Endodermal cell (in vitro differentiated cells): ENCODE measurements around the gene ATG9B. TPM values are rescaled to one million over a fixed set of nuclear protein-coding genes. Genes with fewer than 3 reads are reported as not detected.

ENCODE experiments used
- DNase-seq: peaks from one replicate; pipeline ENCODE4 v3.0.0-alpha.2; 2017
- H3K27ac ChIP-seq: 2 replicates; pipeline ENCODE4 v1.5.1; 2013; ENCODE audit warnings: mild to moderate bottlenecking, low read depth, low read length, moderate library complexity
- H3K27me3 ChIP-seq: 2 replicates; pipeline ENCODE4 v1.6.1; 2013; ENCODE audit warnings: mild to moderate bottlenecking, low read length, moderate library complexity; ENCODE audit not compliant: insufficient read depth, control insufficient read depth, poor library complexity, severe bottlenecking
- H3K36me3 ChIP-seq: 2 replicates; pipeline ENCODE4 v1.7.0; 2013; ENCODE audit warnings: mild to moderate bottlenecking, low read length, moderate library complexity; ENCODE audit not compliant: control insufficient read depth, insufficient read depth
- H3K4me1 ChIP-seq: one replicate; pipeline ENCODE4 v1.7.0; 2013; ENCODE audit warnings: low read length; ENCODE audit not compliant: control insufficient read depth, insufficient read depth
- H3K4me3 ChIP-seq: 2 replicates; pipeline ENCODE4 v1.5.1; 2013; ENCODE audit warnings: mild to moderate bottlenecking, low read length, moderate library complexity
- H3K9ac ChIP-seq: 2 replicates; pipeline ENCODE4 v1.6.1; 2013; ENCODE audit warnings: mild to moderate bottlenecking, low read length, moderate library complexity; ENCODE audit not compliant: poor library complexity, severe bottlenecking; ENCODE audit errors: extremely low read depth
- H3K9me3 ChIP-seq: 2 replicates; pipeline ENCODE4 v1.6.1; 2013; ENCODE audit warnings: mild to moderate bottlenecking, low read length, moderate library complexity; ENCODE audit not compliant: control insufficient read depth
- H3K27ac Mint-ChIP-seq: 2 replicates; pipeline ENCODE4 v1.8.0; 2020; ENCODE audit warnings: mixed read lengths
- H3K27me3 Mint-ChIP-seq: 2 replicates; pipeline ENCODE4 v1.8.0; 2021; ENCODE audit warnings: mild to moderate bottlenecking, mixed read lengths; ENCODE audit not compliant: insufficient read depth
- H3K36me3 Mint-ChIP-seq: 2 replicates; pipeline ENCODE4 v1.8.0; 2020; ENCODE audit warnings: low read depth, mixed read lengths
- H3K4me1 Mint-ChIP-seq: 2 replicates; pipeline ENCODE4 v1.8.0; 2020; ENCODE audit warnings: mixed read lengths
- H3K4me3 Mint-ChIP-seq: 2 replicates; pipeline ENCODE4 v1.8.0; 2020; ENCODE audit warnings: mild to moderate bottlenecking, moderate library complexity, mixed read lengths
- H3K9me3 Mint-ChIP-seq: 2 replicates; pipeline ENCODE4 v1.8.0; 2020; ENCODE audit warnings: mild to moderate bottlenecking, mixed read lengths
- WGBS, 2 experiments: methylation state at CpG; one replicate each; pipeline versions ENCODE4 v1.1.5 to v1.1.7; 2013; ENCODE audit warnings: missing lambda C conversion rate in 2 of 2, mixed read lengths in 1 of 2; ENCODE audit not compliant: insufficient coverage in 1 of 2, insufficient read length in 1 of 2; 5-methylcytosine and 5-hydroxymethylcytosine counted together
- total RNA-seq, 2 donors: library from RNA; stranded (reverse); fragmentation: NEBNext Ultra II Directional in 1 of 2; extraction: Animal tissue kit (Norgen Biotek cat#: 25700) in 1 of 2; gene quantifications; 2 replicates in 1 of 2; 3 replicates in 1 of 2; pipeline ENCODE4 v1.2.1, GENCODE V29; 2021
- TF ChIP-seq, protein P1 (sequence below): fragments of 200-600 bp; sonication (generic); conservative IDR thresholded peaks from 2 replicates; pipeline ENCODE4 v1.5.0; 2021; ENCODE audit warnings: antibody characterized with exemption, mild to moderate bottlenecking

ATG9B gene
- total RNA-seq, 2 donors from 2014 or later, result 2.0 to 3.0 TPM

DNA sequence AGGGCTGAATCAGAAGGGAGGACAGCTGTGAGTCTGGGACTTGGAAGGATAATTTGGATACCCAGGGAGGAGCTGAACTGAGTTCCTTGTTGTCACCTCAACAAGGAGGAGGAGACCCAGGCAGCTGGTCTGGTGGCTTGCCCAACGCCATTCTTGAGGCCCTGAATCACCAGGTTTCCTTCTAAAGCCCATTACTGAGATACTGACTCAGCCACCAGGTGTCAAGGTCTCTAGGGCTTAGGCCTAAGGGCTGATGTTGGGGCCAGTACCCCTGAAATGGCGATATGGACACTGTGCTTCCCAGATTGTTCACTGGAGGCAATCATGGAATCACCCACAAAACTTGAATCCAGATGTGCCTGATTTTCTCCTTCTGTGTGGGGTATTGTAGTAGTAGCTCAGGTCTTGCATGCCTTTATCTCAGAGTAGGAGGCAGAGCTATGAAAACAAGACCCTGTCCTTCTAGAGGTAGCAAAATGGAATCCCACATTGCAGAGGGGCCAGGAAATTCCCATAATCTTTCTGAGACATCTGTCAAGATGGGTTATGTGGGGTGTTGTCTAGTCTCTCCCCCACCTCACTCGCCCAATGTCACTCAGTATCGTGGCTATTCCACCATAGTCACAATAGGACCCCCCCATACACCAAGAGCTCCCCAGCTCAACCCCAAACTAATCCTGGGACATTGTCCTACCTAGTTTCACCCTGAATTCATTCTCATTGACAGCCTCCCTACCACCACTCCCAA is 1.8 kb upstream of the ATG9B start:
- H3K27me3 ChIP-seq, result peaks cover under 1% of the 10 kb centered on the region
- H3K27ac Mint-ChIP-seq, result peak overlapping the region; percentile 99
- peak overlapping the region; percentile 3 for H3K4me3 ChIP-seq
- no peak overlapping the region for H3K9ac ChIP-seq
- WGBS, 2 experiments, result 93 to 95% methylated on average over 2 to 4 of the region's 4 CpGs
- H3K9me3 Mint-ChIP-seq, result no peaks in the 10 kb centered on the region
- no peak for DNase-seq
- H3K36me3 ChIP-seq, result no peaks in the 10 kb centered on the region
- H3K4me3 Mint-ChIP-seq, result no peak overlapping the region
- no peak overlapping the region for H3K27ac ChIP-seq
- H3K4me1 Mint-ChIP-seq, result peaks cover 27% of the 10 kb centered on the region
- no peaks in the 10 kb centered on the region for H3K36me3 Mint-ChIP-seq
- no peaks in the 10 kb centered on the region for H3K9me3 ChIP-seq
- H3K27me3 Mint-ChIP-seq, result peaks cover 38% of the 10 kb centered on the region
- TF ChIP-seq, protein P1, sequence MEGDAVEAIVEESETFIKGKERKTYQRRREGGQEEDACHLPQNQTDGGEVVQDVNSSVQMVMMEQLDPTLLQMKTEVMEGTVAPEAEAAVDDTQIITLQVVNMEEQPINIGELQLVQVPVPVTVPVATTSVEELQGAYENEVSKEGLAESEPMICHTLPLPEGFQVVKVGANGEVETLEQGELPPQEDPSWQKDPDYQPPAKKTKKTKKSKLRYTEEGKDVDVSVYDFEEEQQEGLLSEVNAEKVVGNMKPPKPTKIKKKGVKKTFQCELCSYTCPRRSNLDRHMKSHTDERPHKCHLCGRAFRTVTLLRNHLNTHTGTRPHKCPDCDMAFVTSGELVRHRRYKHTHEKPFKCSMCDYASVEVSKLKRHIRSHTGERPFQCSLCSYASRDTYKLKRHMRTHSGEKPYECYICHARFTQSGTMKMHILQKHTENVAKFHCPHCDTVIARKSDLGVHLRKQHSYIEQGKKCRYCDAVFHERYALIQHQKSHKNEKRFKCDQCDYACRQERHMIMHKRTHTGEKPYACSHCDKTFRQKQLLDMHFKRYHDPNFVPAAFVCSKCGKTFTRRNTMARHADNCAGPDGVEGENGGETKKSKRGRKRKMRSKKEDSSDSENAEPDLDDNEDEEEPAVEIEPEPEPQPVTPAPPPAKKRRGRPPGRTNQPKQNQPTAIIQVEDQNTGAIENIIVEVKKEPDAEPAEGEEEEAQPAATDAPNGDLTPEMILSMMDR, result no peak
- peaks cover 9% of the 10 kb centered on the region for H3K4me1 ChIP-seq

DNA sequence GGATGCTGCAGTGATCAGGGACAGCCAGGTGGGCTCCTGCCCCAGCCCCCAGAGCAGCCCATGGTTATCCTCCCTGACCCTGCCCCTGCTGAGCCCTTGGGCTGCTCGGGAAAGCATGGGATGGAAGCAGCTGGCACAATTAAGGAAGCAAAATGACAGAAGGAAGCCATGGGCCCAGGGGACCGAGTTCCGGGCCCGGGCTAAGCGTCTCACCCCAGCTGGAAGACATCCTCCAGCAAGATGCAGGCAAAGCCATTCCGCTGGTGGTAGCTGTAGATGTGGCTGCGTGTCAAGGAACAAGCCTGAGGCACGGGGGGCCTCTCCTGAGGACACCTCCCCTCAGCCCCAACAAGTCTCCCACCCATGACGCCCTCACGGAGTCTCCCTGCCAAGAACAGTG is 1.1 kb downstream of the ATG9B start:
- Mint-ChIP-seq H3K4me1 (peaks cover 35% of the 10 kb centered on the region), H3K27me3 (peaks cover 66% of the 10 kb centered on the region), H3K36me3 (no peaks in the 10 kb centered on the region), H3K4me3 (no peak overlapping the region), H3K9me3 (peaks cover 3% of the 10 kb centered on the region), H3K27ac (no peak overlapping the region)
- no peaks in the 10 kb centered on the region for H3K36me3 ChIP-seq
- TF ChIP-seq, protein P1, result no peak
- H3K27me3 ChIP-seq, result peaks cover 29% of the 10 kb centered on the region
- no peak overlapping the region for H3K27ac ChIP-seq
- H3K4me3 ChIP-seq, result no peak overlapping the region
- WGBS, 2 experiments, result 88 to 89% methylated on average over 6 to 10 of the region's 10 CpGs
- peaks cover 9% of the 10 kb centered on the region for H3K4me1 ChIP-seq
- DNase-seq, result no peak
- no peak overlapping the region for H3K9ac ChIP-seq
- no peaks in the 10 kb centered on the region for H3K9me3 ChIP-seq

DNA sequence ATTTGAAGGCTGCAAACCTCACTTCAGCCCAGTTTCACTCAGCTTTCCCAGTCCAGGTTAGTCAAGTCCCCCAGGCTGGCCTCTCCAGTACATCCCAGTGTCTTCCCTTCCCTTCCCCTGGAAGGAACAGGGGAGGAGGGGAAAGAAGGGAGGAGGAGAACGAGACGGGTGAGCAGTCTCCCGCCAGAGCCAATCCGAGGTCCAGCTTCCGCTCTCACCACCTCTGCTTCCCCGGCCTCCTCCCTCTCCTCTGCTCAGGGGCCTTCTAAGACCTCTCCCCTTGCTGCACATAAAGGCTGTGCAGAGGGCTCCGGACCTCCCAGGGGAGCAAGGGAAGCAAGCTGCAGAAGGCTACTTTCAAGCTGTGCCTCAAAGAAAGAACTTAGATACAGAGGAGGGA is 4.1 kb downstream of the ATG9B start:
- 56 to 57% methylated on average over 3 to 6 of the region's 7 CpGs for WGBS, 2 experiments
- peak; percentile 77 for DNase-seq
- Mint-ChIP-seq H3K4me3 (no peak overlapping the region), H3K27ac (no peak overlapping the region), H3K27me3 (peaks cover 88% of the 10 kb centered on the region), H3K4me1 (peaks cover 21% of the 10 kb centered on the region), H3K36me3 (no peaks in the 10 kb centered on the region), H3K9me3 (peaks cover 3% of the 10 kb centered on the region)
- H3K27me3 ChIP-seq, result peaks cover 46% of the 10 kb centered on the region
- H3K4me3 ChIP-seq, result no peak overlapping the region
- no peak overlapping the region for H3K9ac ChIP-seq
- H3K36me3 ChIP-seq, result no peaks in the 10 kb centered on the region
- H3K9me3 ChIP-seq, result no peaks in the 10 kb centered on the region
- H3K27ac ChIP-seq, result peak overlapping the region; percentile 61
- TF ChIP-seq, protein P1, result no peak
- H3K4me1 ChIP-seq, result no peaks in the 10 kb centered on the region
